Heart right ventricle (tissue), 16 donors: ENCODE results near the gene USP24. TPM values are rescaled to one million over a fixed set of nuclear protein-coding genes. Genes with fewer than 3 reads are reported as not detected.
A peak's percentile ranks its signal among the peaks of the same experiment; 100 is the strongest.
"Not testable (repeated sequence)": the region's sequence is repeated elsewhere in the genome, so short reads cannot be mapped to it uniquely, and the experiment has no call there.

Source experiments
- ATAC-seq, 8 donors: fragments of 200-7000 bp; cut with Tn5 transposase; one replicate each; pipeline ENCODE4 v1.9.1; 2020; ENCODE audit warnings: mild to moderate bottlenecking in 8 of 8, moderate library complexity in 8 of 8, moderate number of reproducible peaks in 1 of 8
- DNase-seq, 2 donors: peaks; one replicate each; pipeline ENCODE4 v3.0.0-alpha.2; 2020
- H3K27ac ChIP-seq, 10 donors: fragments of 200-600 bp; sonication (generic) in 2 of 10; one replicate each; pipeline versions ENCODE4 v1.5.0 to v1.8.0; 2020 to 2022; ENCODE audit warnings: mild to moderate bottlenecking in 3 of 10
- H3K27me3 ChIP-seq, 7 donors: fragments of 200-600 bp; one replicate each; pipeline ENCODE4 v1.8.0; 2021 to 2022; ENCODE audit warnings: mild to moderate bottlenecking in 2 of 7
- H3K36me3 ChIP-seq, 9 donors: fragments of 200-600 bp; sonication (generic) in 1 of 9; one replicate each; pipeline versions ENCODE4 v1.5.0 to v1.8.0; 2020 to 2022; ENCODE audit warnings: mild to moderate bottlenecking in 2 of 9
- H3K4me1 ChIP-seq, 9 donors: fragments of 200-600 bp; sonication (generic) in 1 of 9; one replicate each; pipeline versions ENCODE4 v1.5.0 to v1.8.0; 2020 to 2022; ENCODE audit warnings: mild to moderate bottlenecking in 4 of 9
- H3K4me3 ChIP-seq, 10 donors: fragments of 200-600 bp; sonication (generic) in 2 of 10; one replicate each; pipeline versions ENCODE4 v1.5.0 to v1.8.0; 2020 to 2022; ENCODE audit warnings: mild to moderate bottlenecking in 7 of 10, moderate library complexity in 2 of 10
- H3K9me3 ChIP-seq, 11 donors: fragments of 200-600 bp in 10 of 11; sonication (generic) in 2 of 11; one replicate each; pipeline versions ENCODE4 v1.5.0 to v1.8.0; 2013 to 2022; ENCODE audit warnings: mild to moderate bottlenecking in 2 of 11, control low read depth in 1 of 11, moderate library complexity in 1 of 11
- WGBS, 2 donors: extraction: QIAGEN DNeasy Blood & Tissue Kit; methylation state at CpG; one replicate each; pipeline ENCODE4 v1.1.7; 2013; ENCODE audit warnings: inconsistent platforms in 1 of 2; 5-methylcytosine and 5-hydroxymethylcytosine counted together
- intact Hi-C, 10 donors: fragments of 100-400 bp; cut with DNase I; formaldehyde crosslinking; loops; one replicate each; pipeline versions ENCODE4 v1.11.1 to v1.14.2; 2022
- polyA plus RNA-seq, 2 donors: library from polyadenylated mRNA; stranded (reverse); fragments of 200-250 nt; gene quantifications; one replicate each; pipeline ENCODE4 v1.2.3, GENCODE V29; 2013
- total RNA-seq, 10 donors: library from RNA; stranded (reverse); fragmentation: NEBNext Ultra II Directional in 3 of 10; extraction: Animal tissue kit (Norgen Biotek cat#: 25700) in 3 of 10; gene quantifications; one replicate each; pipeline versions ENCODE4 v1.2.1 to v1.2.4, GENCODE V29; 2021 to 2023
- TF ChIP-seq, protein P1 (sequence below), 9 donors: fragments of 200-600 bp; sonication (generic) in 2 of 9; IDR thresholded peaks; one replicate each; pipeline versions ENCODE4 v1.5.0 to v1.8.0; 2021 to 2022; ENCODE audit warnings: antibody characterized with exemption in 9 of 9, mild to moderate bottlenecking in 5 of 9, moderate library complexity in 1 of 9
- donor health status: Arrhythmogenic right ventricular cardiomyopathy.
- donor health status: ischemic (EF 13 %, LVEDD 7.1; RV severe dilation, severe dysfunction).
- donor health status: healthy with polysubstance abuse.
- donor health status: DM: no; HTN: yes; CAD: no.
- donor health status: DM: no; HTN: no; CAD: no.
- donor health status: ischemic (EF 25% LVEDD 6.9; RV normal size, moderate dysfunction).
- donor health status: ischemic (EF 25% LVEDD 5.7; RV mildly dilated, moderate dysfunction).
- donor health status: healthy.
- donor health status: DM: yes; HTN: yes; CAD: no.
- donor health status: Ischemic cardiomyopathy.
- donor health status: ischemic (EF 35%, LVEDD 5.7; RV mildly dilated, moderate dysfunction).
- donor health status: nonischemic (EF 11% LVEDD 7.7; RV severe dilation, severe dysfunction).
- donor health status: DM: yes; HTN: yes; CAD: no.
- donor health status: PGD.
- donor health status: ischemic (EF 29% LVEDD 5.4; RV normal size, mild dysfunction).
- donor health status: nonischemic (EF 23%, LVEDD 6.1; RV moderate dilation, normal function).

Gene USP24
- total and polyA plus RNA-seq, 12 donors: 7.1 to 49.7 (median 41.3) TPM

DNA sequence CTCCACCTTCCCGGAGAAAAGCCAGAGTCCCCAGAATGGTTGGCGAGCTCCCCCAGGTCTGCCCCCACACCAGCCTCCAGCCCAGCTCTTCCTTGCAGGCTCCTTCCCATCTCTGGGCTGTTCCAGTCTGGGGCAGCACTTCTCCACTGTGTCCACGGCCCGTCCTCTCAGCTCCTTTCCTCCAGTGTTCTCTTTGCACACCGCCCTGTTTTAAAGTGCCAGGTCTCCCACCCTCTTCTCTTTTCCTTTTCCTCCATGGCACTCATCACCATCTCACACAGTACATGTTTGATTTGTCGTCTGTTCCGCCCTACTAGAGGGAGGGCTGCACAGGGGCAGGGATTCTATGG, 181.9 kb downstream of the USP24 start:
- Histone ChIP-seq H3K27me3 (peaks cover 0 to 54% (median 50%) of the 10 kb centered on the region in 7 donors), H3K4me1 (no peaks in the 10 kb centered on the region), H3K4me3 (no peak overlapping the region), H3K27ac (no peak overlapping the region), H3K36me3 (no peaks in the 10 kb centered on the region), H3K9me3 (no peaks in the 10 kb centered on the region)
- intact Hi-C loops: no loop called here
- TF ChIP-seq, protein P1, sequence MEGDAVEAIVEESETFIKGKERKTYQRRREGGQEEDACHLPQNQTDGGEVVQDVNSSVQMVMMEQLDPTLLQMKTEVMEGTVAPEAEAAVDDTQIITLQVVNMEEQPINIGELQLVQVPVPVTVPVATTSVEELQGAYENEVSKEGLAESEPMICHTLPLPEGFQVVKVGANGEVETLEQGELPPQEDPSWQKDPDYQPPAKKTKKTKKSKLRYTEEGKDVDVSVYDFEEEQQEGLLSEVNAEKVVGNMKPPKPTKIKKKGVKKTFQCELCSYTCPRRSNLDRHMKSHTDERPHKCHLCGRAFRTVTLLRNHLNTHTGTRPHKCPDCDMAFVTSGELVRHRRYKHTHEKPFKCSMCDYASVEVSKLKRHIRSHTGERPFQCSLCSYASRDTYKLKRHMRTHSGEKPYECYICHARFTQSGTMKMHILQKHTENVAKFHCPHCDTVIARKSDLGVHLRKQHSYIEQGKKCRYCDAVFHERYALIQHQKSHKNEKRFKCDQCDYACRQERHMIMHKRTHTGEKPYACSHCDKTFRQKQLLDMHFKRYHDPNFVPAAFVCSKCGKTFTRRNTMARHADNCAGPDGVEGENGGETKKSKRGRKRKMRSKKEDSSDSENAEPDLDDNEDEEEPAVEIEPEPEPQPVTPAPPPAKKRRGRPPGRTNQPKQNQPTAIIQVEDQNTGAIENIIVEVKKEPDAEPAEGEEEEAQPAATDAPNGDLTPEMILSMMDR (IDR thresholded peaks at IDR 0.05): no peak
- DNase-seq (no peak), ATAC-seq (no peak)
- 69 to 80% methylated on average over 7 of the region's 7 CpGs for WGBS, 2 donors

- H3K36me3 ChIP-seq, intact Hi-C loops, H3K27ac ChIP-seq, H3K4me3 ChIP-seq, DNase-seq, ATAC-seq, H3K4me1 ChIP-seq, H3K9me3 ChIP-seq: not testable (repeated sequence)
- 96% methylated on average over 5 of the region's 5 CpGs for WGBS, 2 donors
- H3K27me3 ChIP-seq: peaks cover 0 to 35% (median 28%) of the 10 kb centered on the region in 7 donors
Observed at GRCh38 chr1:55031098-55031497, 184.1 kb downstream of the USP24 start.

DNA sequence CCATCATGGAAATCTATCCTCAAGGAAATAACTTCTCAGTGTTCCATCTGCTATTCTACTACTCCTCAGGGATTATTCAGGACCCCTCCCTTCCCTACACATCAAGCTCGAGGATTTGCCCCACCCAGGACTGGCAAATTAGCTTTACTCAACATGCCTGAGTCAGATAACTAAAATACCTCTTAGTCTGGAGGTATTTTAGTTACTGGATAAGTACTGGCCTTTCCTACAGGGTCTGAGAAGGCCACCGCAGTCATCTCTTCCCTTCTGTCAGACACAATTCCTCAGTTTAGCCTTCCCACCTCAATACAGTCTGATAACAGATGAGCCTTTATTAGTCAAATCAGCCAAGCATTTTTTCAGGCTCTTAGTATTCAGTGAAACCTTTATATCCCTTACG, 188.5 kb downstream of the USP24 start:
- ATAC-seq, H3K9me3 ChIP-seq, intact Hi-C loops, H3K27me3 ChIP-seq, H3K27ac ChIP-seq, H3K4me1 ChIP-seq, H3K4me3 ChIP-seq, H3K36me3 ChIP-seq, DNase-seq: not testable (repeated sequence)
- 77 to 86% methylated on average over 3 of the region's 3 CpGs for WGBS, 2 donors

DNA sequence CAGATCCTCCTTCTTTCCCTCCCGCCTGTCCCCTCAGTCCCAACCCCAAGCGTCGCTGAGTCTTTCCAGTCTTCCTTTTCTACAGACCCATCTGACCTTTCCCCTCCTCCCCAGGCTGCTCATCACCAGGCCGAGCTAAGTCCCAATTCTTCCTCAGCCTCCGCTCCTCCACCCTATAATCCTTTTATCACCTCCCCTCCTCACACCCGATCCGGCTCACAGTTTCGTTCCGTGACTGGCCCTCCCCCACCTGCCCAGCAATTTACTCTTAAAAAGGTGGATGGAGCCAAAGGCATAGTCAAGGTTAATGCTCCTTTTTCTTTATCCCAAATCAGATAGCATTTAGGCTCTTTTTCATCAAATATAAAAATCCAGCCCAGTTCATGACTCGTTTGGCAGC, 191.0 kb downstream of the USP24 start:
- H3K27me3 ChIP-seq, H3K4me1 ChIP-seq, H3K36me3 ChIP-seq, ATAC-seq, H3K27ac ChIP-seq, intact Hi-C loops, DNase-seq, H3K4me3 ChIP-seq, H3K9me3 ChIP-seq: not testable (repeated sequence)
- WGBS, 2 donors: 66 to 76% methylated on average over 7 to 9 of the region's 10 CpGs

- TF ChIP-seq, protein P1 (IDR thresholded peaks at IDR 0.05): peak; percentile 61 to 89 (median 83)
- 42% methylated on average over 15 of the region's 15 CpGs for WGBS, 2 donors
- no peak overlapping the region for H3K27ac ChIP-seq
- intact Hi-C loops: loop anchor here in 3 of 10 donors (1.0 to 2.0 kb wide), 2 partner anchors 71 to 72 kb away; no protein-coding TSS in a partner anchor
- DNase-seq (peak; percentile 70 to 78), ATAC-seq (peak; percentile 90 to 99 (median 98))
- peaks cover 0 to 6% (median 0%) of the 10 kb centered on the region in 9 donors for H3K4me1 ChIP-seq
- H3K4me3 ChIP-seq: no peak overlapping the region
- H3K27me3 ChIP-seq: peaks cover 0 to 16% (median 5%) of the 10 kb centered on the region in 7 donors
- H3K36me3 ChIP-seq: no peaks in the 10 kb centered on the region
- H3K9me3 ChIP-seq: no peaks in the 10 kb centered on the region
Observed at GRCh38 chr1:55021942-55022546, 193.1 kb downstream of the USP24 start.

DNA sequence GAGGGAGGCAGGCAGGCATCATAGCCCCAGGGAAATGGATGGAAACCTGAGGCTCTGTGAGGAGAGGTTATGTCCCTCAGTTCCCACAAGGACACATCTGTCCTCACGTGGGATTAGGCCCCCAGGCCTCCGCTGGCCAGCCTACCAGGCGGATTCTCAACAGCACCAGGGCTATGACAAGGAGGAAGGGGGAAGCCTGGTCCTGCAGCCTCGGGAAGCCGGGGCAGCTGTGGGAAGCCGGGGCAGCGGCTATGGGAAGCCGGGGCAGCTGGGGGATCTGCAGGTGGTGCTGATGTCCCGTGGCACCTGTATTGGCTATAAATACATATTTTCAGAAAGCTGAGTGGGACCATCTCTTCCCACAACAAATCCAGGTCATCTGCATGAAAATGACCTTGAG, 196.8 kb downstream of the USP24 start:
- WGBS, 2 donors: 83 to 84% methylated on average over 9 of the region's 9 CpGs
- intact Hi-C loops: no loop called here

More for the DNA sequence above, 196.8 kb downstream of the USP24 start:
- no peak overlapping the region for H3K27ac ChIP-seq
- peaks cover 0 to 23% (median 13%) of the 10 kb centered on the region in 7 donors for H3K27me3 ChIP-seq
- DNase-seq: no peak
- H3K9me3 ChIP-seq: no peaks in the 10 kb centered on the region
- H3K4me1 ChIP-seq: peaks cover 0 to 6% (median 0%) of the 10 kb centered on the region in 9 donors
- ATAC-seq: no peak
- H3K36me3 ChIP-seq: no peaks in the 10 kb centered on the region
- TF ChIP-seq, protein P1 (IDR thresholded peaks at IDR 0.05): no peak
- no peak overlapping the region for H3K4me3 ChIP-seq
